AG09319 (cell line): ENCODE results near the gene TBC1D23.

Experiments used
- DNase-seq: peaks from one replicate; pipeline ENCODE4 v3.0.0-alpha.2; 2010; ENCODE audit warnings: low read depth; ENCODE audit errors: extremely low read depth
- TF ChIP-seq, protein P1 (sequence below): IDR thresholded peaks from 2 replicates; pipeline ENCODE4 v1.5.1; 2011; ENCODE audit warnings: low read depth, mild to moderate bottlenecking, inconsistent platforms, low read length, moderate library complexity

The TBC1D23 gene

DNA sequence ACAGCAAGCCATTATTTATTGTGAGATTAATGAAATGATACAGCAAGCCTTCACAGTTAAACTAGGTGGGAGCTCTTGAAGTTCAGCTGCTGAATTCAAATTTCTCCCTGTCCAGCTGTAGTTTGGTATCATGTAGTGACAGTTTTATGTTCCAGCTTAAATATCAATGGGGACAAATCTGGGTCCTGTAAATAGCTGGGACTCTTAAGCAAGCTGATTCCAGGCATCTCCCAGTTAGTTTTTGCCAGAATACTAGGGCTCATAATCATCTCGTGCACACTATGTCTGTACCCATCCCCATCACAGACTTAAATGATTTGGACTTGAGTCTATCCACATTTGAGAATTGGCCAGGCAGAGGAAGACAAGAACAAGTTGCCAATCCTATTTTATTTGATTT lies 45.9 kb downstream of the TBC1D23 start:
- TF ChIP-seq, protein P1, sequence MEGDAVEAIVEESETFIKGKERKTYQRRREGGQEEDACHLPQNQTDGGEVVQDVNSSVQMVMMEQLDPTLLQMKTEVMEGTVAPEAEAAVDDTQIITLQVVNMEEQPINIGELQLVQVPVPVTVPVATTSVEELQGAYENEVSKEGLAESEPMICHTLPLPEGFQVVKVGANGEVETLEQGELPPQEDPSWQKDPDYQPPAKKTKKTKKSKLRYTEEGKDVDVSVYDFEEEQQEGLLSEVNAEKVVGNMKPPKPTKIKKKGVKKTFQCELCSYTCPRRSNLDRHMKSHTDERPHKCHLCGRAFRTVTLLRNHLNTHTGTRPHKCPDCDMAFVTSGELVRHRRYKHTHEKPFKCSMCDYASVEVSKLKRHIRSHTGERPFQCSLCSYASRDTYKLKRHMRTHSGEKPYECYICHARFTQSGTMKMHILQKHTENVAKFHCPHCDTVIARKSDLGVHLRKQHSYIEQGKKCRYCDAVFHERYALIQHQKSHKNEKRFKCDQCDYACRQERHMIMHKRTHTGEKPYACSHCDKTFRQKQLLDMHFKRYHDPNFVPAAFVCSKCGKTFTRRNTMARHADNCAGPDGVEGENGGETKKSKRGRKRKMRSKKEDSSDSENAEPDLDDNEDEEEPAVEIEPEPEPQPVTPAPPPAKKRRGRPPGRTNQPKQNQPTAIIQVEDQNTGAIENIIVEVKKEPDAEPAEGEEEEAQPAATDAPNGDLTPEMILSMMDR = no peak
- no peak for DNase-seq

DNA sequence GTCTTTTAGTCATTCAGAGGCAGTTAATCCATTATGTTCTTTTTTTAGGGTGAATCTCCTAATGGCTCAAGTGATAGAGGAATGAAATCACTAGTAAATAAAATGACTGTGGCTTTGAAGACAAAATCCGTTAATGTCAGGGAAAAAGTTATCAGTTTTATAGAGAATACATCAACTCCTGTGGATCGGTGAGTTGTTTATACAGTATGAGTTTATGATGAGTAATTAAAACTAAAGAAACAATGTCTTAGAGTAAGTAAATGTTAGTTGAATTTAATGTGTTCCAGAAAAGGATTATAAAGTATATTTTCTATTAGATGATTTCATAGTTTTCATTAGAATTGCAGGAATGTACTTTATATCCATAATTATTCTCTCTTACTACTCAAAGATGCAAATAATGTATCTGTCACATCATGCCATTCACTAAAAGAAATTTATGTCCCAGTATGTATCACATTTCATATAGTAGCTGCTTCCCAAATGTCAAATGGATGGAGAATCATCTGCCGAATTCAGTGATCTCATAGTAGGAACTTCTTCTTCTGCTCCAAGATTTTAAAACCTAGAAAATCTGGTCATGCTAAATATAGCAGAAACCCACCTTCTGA lies 49.7 kb downstream of the TBC1D23 start:
- no peak for DNase-seq
- TF ChIP-seq, protein P1 = no peak

DNA sequence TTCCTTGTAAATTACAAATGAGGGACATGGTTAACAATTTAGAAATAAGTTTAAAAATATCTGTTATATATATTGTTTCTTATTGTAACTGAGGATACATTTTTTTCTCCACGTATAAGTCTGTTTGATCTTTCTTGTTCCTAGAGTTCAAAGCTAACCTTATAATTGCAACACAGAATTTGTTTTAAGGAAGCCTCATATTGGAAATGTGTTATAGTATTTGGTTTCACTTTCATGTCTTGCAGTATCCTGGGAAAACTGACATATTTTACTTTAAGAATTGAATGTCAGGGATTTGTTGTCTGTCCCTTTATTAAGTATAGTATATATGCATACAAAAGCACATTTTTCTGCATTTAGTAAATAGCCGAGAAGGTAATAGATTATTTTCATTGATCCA lies 50.2 kb downstream of the TBC1D23 start:
- DNase-seq = no peak
- TF ChIP-seq, protein P1 = no peak

DNA sequence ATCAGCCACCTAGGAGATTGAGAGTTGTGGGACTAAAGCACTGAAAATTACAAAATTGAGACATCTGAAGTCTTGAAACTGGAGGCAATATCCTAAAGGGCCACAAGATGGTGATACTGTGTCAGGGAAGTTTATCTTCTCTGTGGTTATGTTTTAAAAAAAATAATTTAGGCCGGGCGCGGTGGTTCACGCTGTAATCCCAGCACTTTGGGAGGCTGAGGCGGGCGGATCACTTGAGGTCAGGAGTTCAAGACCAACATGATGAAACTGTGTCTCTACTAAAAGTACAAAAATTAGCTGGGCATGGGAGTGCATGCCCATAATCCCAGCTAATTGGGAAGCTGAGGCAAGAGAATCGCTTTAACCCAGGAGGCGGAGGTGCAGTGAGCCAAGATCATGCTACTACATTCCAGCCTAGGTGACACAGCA lies 55.9 kb downstream of the TBC1D23 start:
- TF ChIP-seq, protein P1 = peak; percentile 67
- DNase-seq = peak; percentile 23

DNA sequence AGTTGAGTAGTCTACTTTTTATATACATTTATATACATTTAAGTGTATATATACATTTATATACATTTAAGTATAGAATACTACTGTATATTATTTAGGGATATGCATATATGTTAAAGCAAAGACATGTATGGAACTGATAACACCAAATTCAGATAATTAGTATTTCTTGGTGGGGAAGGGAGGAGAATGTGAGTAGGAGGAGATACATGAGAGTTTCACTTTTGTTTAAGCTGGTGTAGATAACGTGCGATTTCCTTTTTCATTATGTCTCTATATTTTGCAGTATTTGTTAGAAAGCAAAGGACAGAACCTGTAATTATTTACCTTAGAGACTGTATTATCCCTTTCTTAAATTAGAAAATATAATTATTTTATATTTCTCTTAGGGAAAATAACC lies 57.1 kb downstream of the TBC1D23 start:
- TF ChIP-seq, protein P1 = no peak
- DNase-seq = no peak

DNA sequence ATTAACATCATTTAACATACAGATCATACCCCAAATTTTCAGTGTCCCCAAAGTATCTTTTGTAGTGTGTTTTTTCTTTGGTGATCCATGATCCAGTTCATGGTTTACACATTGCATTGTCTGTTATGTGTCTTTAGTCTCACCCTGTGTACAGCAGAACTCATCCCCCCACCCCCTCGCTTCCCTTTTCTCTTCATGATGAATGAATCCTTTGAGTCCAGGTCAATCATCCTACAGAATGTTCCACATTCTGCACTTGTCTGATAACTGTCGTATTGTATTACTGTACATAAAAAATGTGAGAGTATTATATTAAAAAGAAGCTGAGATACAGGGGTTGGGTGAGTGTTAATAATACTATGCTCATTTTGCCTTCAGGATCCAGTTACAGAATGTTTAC lies 59.2 kb downstream of the TBC1D23 start:
- TF ChIP-seq, protein P1 = no peak
- DNase-seq = no peak

DNA sequence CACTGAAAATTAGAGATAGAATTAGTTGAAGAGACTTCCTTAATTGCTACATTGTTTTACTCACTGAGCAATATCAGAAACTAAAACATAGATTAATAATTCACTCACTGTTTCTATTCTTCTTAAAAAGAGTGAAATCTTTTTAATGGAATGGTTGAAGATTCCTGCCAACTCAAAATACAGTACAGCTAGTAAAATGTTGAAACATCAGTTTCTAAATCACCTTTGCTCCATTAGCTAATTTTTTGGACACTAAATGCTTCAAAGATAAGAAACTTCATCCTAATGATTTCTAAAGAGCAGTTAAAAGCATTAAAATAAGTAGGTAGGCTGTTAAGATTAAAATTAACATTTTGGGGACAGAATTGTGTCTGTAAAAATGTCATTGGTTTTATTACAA lies 63.3 kb downstream of the TBC1D23 start:
- no peak for DNase-seq
- TF ChIP-seq, protein P1 = no peak
